ENCODE results near the gene DENND2A.
A peak's percentile ranks its signal among the peaks of the same experiment; 100 is the strongest.

DENND2A gene

GRCh38 chr7:140495514-140496097 is 145.0 kb downstream of the DENND2A start:
- no peak for DNase-seq

DNA sequence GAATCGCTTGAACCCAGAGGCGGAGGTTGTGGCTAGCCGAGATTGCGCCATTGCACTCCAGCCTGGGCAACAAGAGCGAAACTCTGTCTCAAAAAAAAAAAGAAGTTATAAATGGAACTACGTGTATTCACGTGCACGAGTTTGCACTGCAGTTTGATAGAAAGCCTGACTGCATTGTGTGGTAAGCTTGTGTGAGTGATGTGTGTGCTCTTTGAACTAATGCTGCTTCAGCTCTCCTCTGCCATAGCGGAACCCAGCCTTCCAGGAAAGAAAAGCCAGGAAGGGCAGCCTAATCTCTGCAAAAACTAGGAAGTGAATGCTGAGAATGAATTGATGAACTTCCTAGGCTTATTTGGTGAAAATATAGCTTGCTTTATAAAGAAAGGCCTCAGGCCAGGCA is 145.7 kb downstream of the DENND2A start:
- DNase-seq, result no peak

DNA sequence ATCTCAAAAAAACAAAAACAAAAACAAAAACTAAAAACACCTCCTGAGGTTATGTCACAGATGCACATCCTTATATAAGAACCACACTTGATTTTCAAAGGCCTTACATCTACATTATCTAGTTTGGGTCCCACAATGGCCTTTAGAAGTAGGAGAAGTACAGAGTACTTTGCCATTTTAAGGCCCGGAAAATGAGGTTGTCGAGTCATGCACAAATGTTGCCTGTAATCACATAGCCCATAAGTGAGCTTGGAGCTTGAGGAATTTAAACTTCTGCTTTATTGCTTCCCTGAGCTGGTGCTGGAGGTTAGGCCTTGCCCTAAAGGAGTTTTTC is 151.6 kb downstream of the DENND2A start:
- DNase-seq, result no peak

GRCh38 chr7:140485500-140486265 is 154.9 kb downstream of the DENND2A start:
- DNase-seq, result no peak

- DNase-seq, result no peak
Measured at GRCh38 chr7:140484951-140485499, 155.6 kb downstream of the DENND2A start.

GRCh38 chr7:140484479-140484878 is 156.1 kb downstream of the DENND2A start:
- no peak for DNase-seq

DNA sequence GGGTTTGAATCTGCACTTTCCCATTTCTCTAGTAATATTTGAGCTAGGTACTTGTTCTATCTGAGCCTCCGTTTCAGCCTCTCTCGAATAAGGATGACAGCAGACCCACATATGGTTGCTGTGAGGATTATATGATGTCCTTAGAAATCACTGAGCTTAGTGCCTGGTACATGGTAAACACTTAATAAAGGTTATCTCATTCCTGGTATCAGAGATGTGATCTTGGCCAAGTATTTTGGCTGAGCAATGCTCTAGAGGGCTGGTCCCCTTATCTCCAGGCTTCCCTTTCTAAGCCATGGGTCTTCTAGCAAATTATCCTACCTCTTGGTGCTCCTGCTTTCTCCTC is 160.9 kb downstream of the DENND2A start:
- no peak for DNase-seq

DNA sequence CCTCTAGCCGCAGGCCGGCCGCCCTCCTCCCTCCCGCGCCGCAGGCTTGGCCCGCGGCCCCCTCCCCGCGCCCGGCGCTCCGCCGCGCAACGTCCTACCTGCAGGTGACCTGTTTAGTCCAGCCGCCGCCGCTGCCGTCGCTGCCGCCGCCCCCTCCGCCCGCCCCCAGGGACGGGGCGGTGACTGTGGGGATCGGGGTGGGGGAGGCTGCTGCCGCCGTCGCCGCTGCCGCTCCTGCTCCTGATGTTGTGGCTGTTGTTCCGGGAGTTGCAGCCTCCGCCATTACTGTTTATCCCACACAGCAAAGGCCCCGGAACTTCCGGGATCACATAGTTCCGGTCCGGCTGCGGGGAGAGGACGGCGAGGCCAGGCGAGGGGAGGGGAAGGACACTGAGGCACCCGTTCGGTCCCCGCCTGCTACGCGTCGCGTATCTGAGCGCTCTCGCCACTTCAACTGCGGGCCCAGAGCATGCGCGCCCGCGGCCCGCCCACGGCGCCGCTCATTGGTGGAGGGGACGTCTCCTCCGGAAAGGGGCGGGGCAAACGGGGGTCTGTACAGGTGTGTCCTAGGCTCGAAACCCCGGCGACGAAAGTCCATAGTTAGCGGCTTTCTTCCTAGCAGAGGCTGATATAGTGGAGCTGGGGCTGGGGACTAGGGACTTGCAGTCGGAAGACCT is 161.4 kb downstream of the DENND2A start, which contains the start of gene MKRN1:
Gene MKRN1, minus strand, starts transcription at position 444 of the 677 bp plus-strand sequence. Its CDS starts 161 bp downstream, at position 283.
- DNase-seq, result peak; percentile 98

- DNase-seq, result peak; percentile 63
Measured at GRCh38 chr7:140478246-140479061, 162.2 kb downstream of the DENND2A start.

DNA sequence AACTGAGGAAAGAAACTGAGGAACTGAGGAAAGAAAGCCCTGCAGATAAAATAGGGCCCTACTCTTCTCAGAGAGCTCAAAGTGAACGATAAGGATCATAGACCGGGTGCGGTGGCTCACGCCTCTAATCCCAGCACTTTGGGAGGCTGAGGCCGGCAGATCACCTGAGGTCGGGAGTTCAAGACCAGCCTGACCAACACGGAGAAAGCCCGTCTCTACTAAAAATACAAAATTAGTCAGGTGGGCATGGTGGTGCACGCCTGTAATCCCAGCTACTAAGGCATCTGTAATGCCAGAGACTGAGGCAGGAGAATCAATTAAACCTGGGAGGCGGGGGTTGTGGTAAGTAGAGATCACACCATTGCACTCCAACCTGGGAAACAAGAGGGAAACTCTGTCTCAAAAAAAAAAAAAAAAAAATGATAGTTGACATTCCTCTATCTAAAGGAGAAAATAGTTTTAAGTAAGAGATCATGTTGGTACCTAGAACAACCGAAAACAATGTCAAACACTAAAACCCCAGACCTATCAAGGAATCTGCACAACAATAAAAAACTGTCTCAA is 163.8 kb downstream of the DENND2A start:
- DNase-seq, result no peak

- DNase-seq, result peak; percentile 69
Measured at GRCh38 chr7:140475747-140476333, 164.8 kb downstream of the DENND2A start.
